CD4-positive, alpha-beta T cell treated with Interleukin-17A for 1 hour (primary cell): ENCODE results near the gene SIT1.

Experiments
- DNase-seq: peaks from one replicate; pipeline ENCODE4 v3.0.0-alpha.2; 2020

The SIT1 gene

GRCh38 chr9:35682051-35682450, 31.3 kb upstream of the SIT1 start:
- no peak for DNase-seq

- DNase-seq = no peak
These were observed 30.7 kb upstream of the SIT1 start for GRCh38 chr9:35681341-35682002.

GRCh38 chr9:35680331-35681105, 29.8 kb upstream of the SIT1 start:
- no peak for DNase-seq

- DNase-seq = no peak
These were observed 29.1 kb upstream of the SIT1 start for GRCh38 chr9:35679766-35680330.

- DNase-seq = no peak
These were observed 28.4 kb upstream of the SIT1 start for GRCh38 chr9:35679091-35679490.

- DNase-seq = peak; percentile 30
These were observed 25.1 kb upstream of the SIT1 start for GRCh38 chr9:35675732-35676392.

- no peak for DNase-seq
These were observed 24.5 kb upstream of the SIT1 start for GRCh38 chr9:35675204-35675603.

GRCh38 chr9:35674025-35674361, 23.3 kb upstream of the SIT1 start:
- no peak for DNase-seq

GRCh38 chr9:35673132-35674024, 22.6 kb upstream of the SIT1 start, which contains the start of gene CA9:
TSS of gene CA9 (plus strand) at chr9:35673928. CDS start at chr9:35673960, 32 bp downstream.
- no peak for DNase-seq

- no peak for DNase-seq
These were observed 18.8 kb upstream of the SIT1 start for GRCh38 chr9:35669331-35670145.

- DNase-seq = no peak
These were observed 17.2 kb upstream of the SIT1 start for GRCh38 chr9:35667939-35668338.

GRCh38 chr9:35666549-35666948, 15.8 kb upstream of the SIT1 start:
- no peak for DNase-seq

- DNase-seq = no peak
These were observed 15.3 kb upstream of the SIT1 start for GRCh38 chr9:35666045-35666444.

GRCh38 chr9:35665471-35665818, 14.7 kb upstream of the SIT1 start:
- no peak for DNase-seq

GRCh38 chr9:35664531-35665470, 14.1 kb upstream of the SIT1 start, which contains the start of gene ARHGEF39:
TSS of gene ARHGEF39 (minus strand) at chr9:35665195. CDS start at chr9:35665169, 26 bp downstream.
- DNase-seq = peak; percentile 70

- DNase-seq = no peak
These were observed 11.7 kb upstream of the SIT1 start for GRCh38 chr9:35662437-35662836.

- DNase-seq = peak; percentile 75
These were observed 11.1 kb upstream of the SIT1 start for GRCh38 chr9:35661756-35662350.

- no peak for DNase-seq
These were observed 10.3 kb upstream of the SIT1 start for GRCh38 chr9:35660966-35661415.

- no peak for DNase-seq
These were observed 8.6 kb upstream of the SIT1 start for GRCh38 chr9:35659340-35659739.

- no peak for DNase-seq
These were observed 8.2 kb upstream of the SIT1 start for GRCh38 chr9:35658968-35659220.
